GM12872 (cell line): ENCODE results near the gene BTBD9.

Experiments
- CTCF ChIP-seq: IDR thresholded peaks from 3 replicates; pipeline ENCODE4 v1.5.1; 2011; ENCODE audit warnings: low read depth, mild to moderate bottlenecking, low read length, moderate library complexity; ENCODE audit not compliant: insufficient read depth

The BTBD9 gene

GRCh38 chr6:38589367-38589720 lies 50.4 kb downstream of the BTBD9 start:
- TF ChIP-seq CTCF, result no peak

GRCh38 chr6:38588631-38589366 lies 50.9 kb downstream of the BTBD9 start:
- TF ChIP-seq CTCF, result no peak

- TF ChIP-seq CTCF, result no peak
These were observed 51.9 kb downstream of the BTBD9 start for GRCh38 chr6:38587766-38588362.

GRCh38 chr6:38586992-38587391 lies 52.7 kb downstream of the BTBD9 start:
- TF ChIP-seq CTCF, result no peak

- TF ChIP-seq CTCF, result no peak
These were observed 55.0 kb downstream of the BTBD9 start for GRCh38 chr6:38584731-38585130.

GRCh38 chr6:38583523-38583922 lies 56.2 kb downstream of the BTBD9 start:
- TF ChIP-seq CTCF, result no peak

GRCh38 chr6:38580030-38580429 lies 59.7 kb downstream of the BTBD9 start:
- TF ChIP-seq CTCF, result no peak
